ENCODE measurements around the gene TRPM2.

TRPM2 gene

DNA sequence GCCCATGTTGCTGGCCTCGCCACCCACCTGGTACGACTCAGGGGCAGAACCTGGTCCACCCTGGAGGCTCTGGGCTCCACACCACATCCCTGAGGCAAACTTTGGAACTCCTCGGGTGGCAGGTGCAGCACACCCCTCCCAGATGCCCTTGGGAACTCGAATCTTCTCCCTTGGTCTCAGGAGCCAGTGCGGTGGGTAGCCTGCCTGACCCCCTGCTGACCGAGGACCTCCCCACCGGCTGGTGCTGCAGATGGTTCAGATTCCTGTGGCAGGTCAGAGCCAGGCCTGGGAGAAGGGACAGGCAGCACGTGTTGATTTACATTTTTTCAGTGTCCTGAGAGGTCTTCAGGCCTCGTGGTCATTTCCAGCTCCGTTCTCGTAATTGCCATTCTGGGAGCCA is 7.9 kb upstream of the TRPM2 start:
- DNase-seq (ENCODE audit: low spot score), result no peak
- TF ChIP-seq CTCF (IDR thresholded peaks at IDR 0.05; ENCODE audit: extremely low read depth, missing control alignments), result no peak

GRCh38 chr21:44347911-44348451 is 5.4 kb upstream of the TRPM2 start:
- TF ChIP-seq CTCF (IDR thresholded peaks at IDR 0.05; ENCODE audit: extremely low read depth, missing control alignments), result no peak
- no peak for DNase-seq (ENCODE audit: low spot score)

DNA sequence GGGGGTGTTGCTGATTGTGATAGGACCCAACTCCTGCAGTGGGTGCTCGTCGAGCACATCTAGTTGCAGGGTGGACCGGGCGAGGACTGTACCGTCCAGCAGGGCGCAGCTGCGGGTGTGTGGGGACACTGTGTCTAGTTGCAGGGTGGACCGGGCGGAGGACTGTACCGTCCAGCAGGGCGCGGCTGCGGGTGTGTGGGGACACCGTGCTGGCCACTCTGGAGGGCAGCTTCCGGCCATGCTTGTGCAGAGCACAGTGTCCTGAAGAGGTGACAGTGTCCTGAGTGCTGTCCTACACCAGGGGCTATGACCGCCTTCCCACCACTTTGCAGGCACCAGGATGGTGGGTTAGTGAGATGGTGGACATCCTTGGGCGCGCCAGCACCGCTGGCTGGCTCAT is 4.6 kb upstream of the TRPM2 start:
- TF ChIP-seq CTCF (IDR thresholded peaks at IDR 0.05; ENCODE audit: extremely low read depth, missing control alignments), result no peak
- DNase-seq (ENCODE audit: low spot score), result no peak

DNA sequence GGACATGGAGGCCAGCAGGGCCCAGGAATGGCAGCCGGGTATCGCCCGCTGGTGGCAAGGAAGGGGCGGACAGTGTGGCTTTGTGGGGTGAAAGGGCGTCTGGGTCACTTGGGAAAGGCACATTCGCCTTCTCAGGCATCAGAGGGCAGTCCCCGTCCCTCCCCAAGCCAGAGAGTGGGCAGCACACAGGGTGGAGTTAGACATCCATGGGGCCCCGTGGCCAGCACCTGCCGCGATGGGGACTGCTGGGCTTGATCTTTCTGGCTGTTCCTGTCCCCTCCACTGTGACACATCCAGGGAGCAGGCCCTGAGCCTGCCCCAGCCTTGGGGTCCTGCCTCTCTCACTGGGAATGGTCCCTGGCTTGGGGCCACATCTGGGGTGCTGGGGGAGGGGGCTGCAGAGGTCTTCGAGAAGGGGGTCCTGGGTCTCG is 4.0 kb upstream of the TRPM2 start:
- TF ChIP-seq CTCF (IDR thresholded peaks at IDR 0.05; ENCODE audit: extremely low read depth, missing control alignments), result no peak
- no peak for DNase-seq (ENCODE audit: low spot score)

DNA sequence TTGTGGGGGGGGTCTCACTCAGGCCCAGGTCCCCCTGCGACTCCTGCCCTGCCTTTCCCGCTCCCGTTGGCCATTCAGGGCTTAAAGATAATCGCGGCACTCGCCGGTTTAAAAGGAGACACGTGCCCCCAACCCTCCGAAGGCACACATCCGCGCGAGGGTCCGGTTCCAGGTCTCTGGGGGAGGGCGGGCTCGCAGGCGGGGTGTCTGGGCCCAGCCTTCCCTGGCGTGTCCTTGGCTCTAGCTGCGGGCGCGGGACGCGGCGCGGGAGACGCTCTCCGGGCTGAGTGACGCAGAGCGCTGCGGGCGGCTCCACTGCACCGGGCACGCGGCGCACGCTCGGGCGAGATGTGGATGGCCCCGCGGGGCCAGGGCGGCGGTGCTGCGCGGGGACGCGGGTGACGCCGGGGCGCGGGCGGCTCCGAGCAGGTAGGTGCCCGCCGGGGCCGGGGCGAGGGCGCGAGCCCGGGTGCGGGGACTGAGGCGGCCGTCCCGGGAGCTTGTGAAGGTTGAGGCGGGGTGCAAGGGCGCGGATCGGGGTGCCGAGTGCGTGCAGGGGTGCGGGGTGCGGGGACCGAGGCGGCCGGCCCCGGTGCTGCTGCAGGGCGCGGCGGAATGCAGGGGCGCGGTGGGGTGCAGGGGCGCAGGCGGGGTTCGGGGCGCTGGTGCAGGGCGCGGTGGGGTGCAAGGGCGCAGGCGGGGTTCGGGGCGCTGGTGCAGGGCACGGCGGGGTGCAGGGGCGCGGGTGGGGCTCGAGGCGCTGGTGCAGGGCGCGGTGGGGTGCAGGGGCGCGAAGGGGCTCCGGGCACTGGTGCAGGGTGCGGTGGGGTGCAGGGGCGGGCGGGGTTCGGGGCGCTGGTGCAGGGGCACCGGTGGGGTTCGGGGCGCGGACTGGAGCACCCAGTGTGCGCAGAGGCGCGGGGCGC is 3.3 kb upstream of the TRPM2 start:
- no peak for TF ChIP-seq CTCF (IDR thresholded peaks at IDR 0.05; ENCODE audit: extremely low read depth, missing control alignments)
- no peak for DNase-seq (ENCODE audit: low spot score)

- DNase-seq (ENCODE audit: low spot score), result no peak
- TF ChIP-seq CTCF (IDR thresholded peaks at IDR 0.05; ENCODE audit: extremely low read depth, missing control alignments), result no peak
These were observed 2.5 kb upstream of the TRPM2 start for GRCh38 chr21:44350773-44351481.
